Measurements from ENCODE around the gene RAPGEFL1.

RAPGEFL1 gene

DNA sequence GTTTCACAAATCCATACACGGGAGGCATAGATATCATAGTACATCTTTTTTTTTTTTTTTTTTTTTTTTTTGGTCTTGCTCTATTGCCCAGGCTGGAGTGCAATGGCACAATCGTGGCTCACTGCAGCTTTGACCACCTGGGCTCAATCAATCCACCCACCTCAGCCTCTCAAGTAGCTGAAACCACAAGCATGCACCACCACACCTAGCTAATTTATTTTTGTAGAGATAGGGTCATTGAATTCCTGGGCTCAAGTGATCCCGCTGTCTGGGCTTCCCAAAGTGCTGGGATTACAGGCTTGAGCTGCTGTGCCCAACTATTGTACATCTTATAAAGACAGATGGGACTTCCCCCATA lies 3.5 kb upstream of the RAPGEFL1 start:
- H3K36me3 ChIP-seq (ENCODE audit: insufficient read depth, low read length), result peaks cover 76% of the 10 kb centered on the region
- H3K9me3 ChIP-seq (ENCODE audit: insufficient read depth, low read length, severe bottlenecking), result no peaks in the 10 kb centered on the region
- no peaks in the 10 kb centered on the region for H3K79me2 ChIP-seq (ENCODE audit: insufficient read depth, low read length)
- ATAC-seq (ENCODE audit: insufficient read depth, low read depth), result no peak
- no peak overlapping the region for H3K4me3 ChIP-seq (ENCODE audit: low read depth in 1 of 2, low read length in 2 of 2)
- no peaks in the 10 kb centered on the region for H3K27me3 ChIP-seq (ENCODE audit: insufficient read depth, low read length, poor library complexity)
- no peak overlapping the region for H3K4me2 ChIP-seq (ENCODE audit: insufficient read depth, low read length)
- H2AFZ ChIP-seq (ENCODE audit: low read depth, low read length), result no peak overlapping the region
- H3K4me1 ChIP-seq (ENCODE audit: insufficient read depth, low read length), result no peaks in the 10 kb centered on the region
- no peaks in the 10 kb centered on the region for H4K20me1 ChIP-seq (ENCODE audit: insufficient read depth, low read length)
- no peak overlapping the region for H3K9ac ChIP-seq (ENCODE audit: low read depth, low read length)
- no peak for DNase-seq
- no peak overlapping the region for H3K27ac ChIP-seq (ENCODE audit: low read length)
- TF ChIP-seq, protein P1, sequence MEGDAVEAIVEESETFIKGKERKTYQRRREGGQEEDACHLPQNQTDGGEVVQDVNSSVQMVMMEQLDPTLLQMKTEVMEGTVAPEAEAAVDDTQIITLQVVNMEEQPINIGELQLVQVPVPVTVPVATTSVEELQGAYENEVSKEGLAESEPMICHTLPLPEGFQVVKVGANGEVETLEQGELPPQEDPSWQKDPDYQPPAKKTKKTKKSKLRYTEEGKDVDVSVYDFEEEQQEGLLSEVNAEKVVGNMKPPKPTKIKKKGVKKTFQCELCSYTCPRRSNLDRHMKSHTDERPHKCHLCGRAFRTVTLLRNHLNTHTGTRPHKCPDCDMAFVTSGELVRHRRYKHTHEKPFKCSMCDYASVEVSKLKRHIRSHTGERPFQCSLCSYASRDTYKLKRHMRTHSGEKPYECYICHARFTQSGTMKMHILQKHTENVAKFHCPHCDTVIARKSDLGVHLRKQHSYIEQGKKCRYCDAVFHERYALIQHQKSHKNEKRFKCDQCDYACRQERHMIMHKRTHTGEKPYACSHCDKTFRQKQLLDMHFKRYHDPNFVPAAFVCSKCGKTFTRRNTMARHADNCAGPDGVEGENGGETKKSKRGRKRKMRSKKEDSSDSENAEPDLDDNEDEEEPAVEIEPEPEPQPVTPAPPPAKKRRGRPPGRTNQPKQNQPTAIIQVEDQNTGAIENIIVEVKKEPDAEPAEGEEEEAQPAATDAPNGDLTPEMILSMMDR (IDR thresholded peaks at IDR 0.05; ENCODE audit: borderline replicate concordance, extremely low read depth, low read length, poor library complexity, severe bottlenecking), result no peak
- no peak for TF ChIP-seq EZH2 (IDR thresholded peaks at IDR 0.05; ENCODE audit: borderline replicate concordance, low read depth, low read length, severe bottlenecking)

- H4K20me1 ChIP-seq (ENCODE audit: insufficient read depth, low read length), result no peaks in the 10 kb centered on the region
- no peak overlapping the region for H3K4me2 ChIP-seq (ENCODE audit: insufficient read depth, low read length)
- no peak overlapping the region for H3K4me3 ChIP-seq (ENCODE audit: low read depth in 1 of 2, low read length in 2 of 2)
- no peak overlapping the region for H3K9ac ChIP-seq (ENCODE audit: low read depth, low read length)
- no peak overlapping the region for H3K27ac ChIP-seq (ENCODE audit: low read length)
- no peak overlapping the region for H2AFZ ChIP-seq (ENCODE audit: low read depth, low read length)
- no peaks in the 10 kb centered on the region for H3K9me3 ChIP-seq (ENCODE audit: insufficient read depth, low read length, severe bottlenecking)
- no peaks in the 10 kb centered on the region for H3K4me1 ChIP-seq (ENCODE audit: insufficient read depth, low read length)
- ATAC-seq (ENCODE audit: insufficient read depth, low read depth), result no peak; the same call in 2 of the 3 replicates
- H3K27me3 ChIP-seq (ENCODE audit: insufficient read depth, low read length, poor library complexity), result no peaks in the 10 kb centered on the region
- H3K36me3 ChIP-seq (ENCODE audit: insufficient read depth, low read length), result peaks cover 68% of the 10 kb centered on the region
- H3K79me2 ChIP-seq (ENCODE audit: insufficient read depth, low read length), result no peaks in the 10 kb centered on the region
- TF ChIP-seq EZH2 (IDR thresholded peaks at IDR 0.05; ENCODE audit: borderline replicate concordance, low read depth, low read length, severe bottlenecking), result no peak
- TF ChIP-seq, protein P1 (IDR thresholded peaks at IDR 0.05; ENCODE audit: borderline replicate concordance, extremely low read depth, low read length, poor library complexity, severe bottlenecking), result no peak
- no peak for DNase-seq
These were observed 2.8 kb upstream of the RAPGEFL1 start for GRCh38 chr17:40174514-40174913.

DNA sequence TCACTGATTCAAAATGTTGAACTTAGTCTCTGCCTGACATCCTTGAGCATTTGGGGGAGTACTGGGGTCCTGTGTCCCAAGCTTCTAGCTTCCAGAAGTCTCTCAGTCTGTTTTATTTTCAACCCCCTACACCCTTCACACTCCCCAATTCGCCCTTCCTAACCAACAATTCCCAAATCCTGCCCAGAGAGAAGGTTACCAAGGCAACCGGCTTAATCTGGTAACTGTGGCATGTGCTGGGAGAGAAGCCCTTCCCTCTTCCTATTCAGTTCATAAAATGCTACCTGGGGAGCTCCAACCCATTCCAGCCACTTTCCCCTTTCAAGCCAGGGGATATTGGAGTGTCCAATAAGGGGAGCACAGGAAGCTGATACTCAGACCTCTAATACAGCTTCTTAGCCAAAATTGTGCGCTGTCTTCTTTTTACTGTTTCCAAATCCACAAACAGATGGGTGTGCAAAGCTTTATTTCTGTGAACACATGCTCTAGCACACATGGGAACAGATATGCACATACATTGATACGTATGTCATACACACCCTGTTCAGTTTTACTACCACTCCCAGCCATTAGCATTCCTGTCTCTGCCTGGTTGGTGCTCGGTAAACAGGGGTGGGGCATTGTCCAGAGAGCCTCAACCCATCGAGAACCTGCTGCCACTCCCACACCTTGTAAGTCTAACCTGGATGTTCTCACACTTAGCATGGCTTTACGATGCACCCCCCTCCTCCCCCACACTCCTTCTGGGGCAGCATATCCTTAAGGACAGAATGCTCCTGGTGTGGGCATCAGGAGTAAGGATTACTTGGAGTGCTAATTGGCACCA lies 1.1 kb upstream of the RAPGEFL1 start:
- Histone ChIP-seq H3K4me1 (ENCODE audit: insufficient read depth, low read length) (no peaks in the 10 kb centered on the region), H3K36me3 (ENCODE audit: insufficient read depth, low read length) (peaks cover 52% of the 10 kb centered on the region), H3K4me3 (ENCODE audit: low read depth in 1 of 2, low read length in 2 of 2) (no peak overlapping the region), H3K9me3 (ENCODE audit: insufficient read depth, low read length, severe bottlenecking) (no peaks in the 10 kb centered on the region), H3K79me2 (ENCODE audit: insufficient read depth, low read length) (no peaks in the 10 kb centered on the region), H3K9ac (ENCODE audit: low read depth, low read length) (no peak overlapping the region), H4K20me1 (ENCODE audit: insufficient read depth, low read length) (no peaks in the 10 kb centered on the region), H3K4me2 (ENCODE audit: insufficient read depth, low read length) (no peak overlapping the region), H2AFZ (ENCODE audit: low read depth, low read length) (no peak overlapping the region), H3K27ac (ENCODE audit: low read length) (no peak overlapping the region), H3K27me3 (ENCODE audit: insufficient read depth, low read length, poor library complexity) (no peaks in the 10 kb centered on the region)
- ATAC-seq (ENCODE audit: insufficient read depth, low read depth) (no peak), DNase-seq (no peak)
- TF ChIP-seq, protein P1 (IDR thresholded peaks at IDR 0.05; ENCODE audit: borderline replicate concordance, extremely low read depth, low read length, poor library complexity, severe bottlenecking), result no peak
- TF ChIP-seq EZH2 (IDR thresholded peaks at IDR 0.05; ENCODE audit: borderline replicate concordance, low read depth, low read length, severe bottlenecking), result no peak

All from DND-41 (cell line).